Measurements from ENCODE around the gene OR2S2.

OR2S2 gene

DNA sequence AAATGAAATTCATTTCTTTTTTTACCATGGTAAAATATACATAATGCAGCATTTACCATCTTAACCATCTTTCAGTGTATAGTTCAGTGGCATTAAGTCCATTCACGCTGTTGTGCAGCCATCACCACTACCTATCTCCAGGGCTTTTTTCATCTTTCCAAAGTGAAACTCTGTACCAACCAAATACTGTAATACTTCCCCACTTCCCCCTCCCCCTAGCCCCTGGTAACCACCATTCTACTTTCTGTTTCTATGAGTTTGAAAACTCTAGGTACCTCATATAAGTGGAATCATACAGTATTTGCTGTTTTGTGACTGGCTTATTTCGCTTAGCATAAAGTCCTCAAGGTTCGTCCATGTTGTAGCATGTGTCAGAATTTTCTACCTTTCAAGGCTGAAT, 25.2 kb downstream of the OR2S2 start:
- DNase-seq (ENCODE audit: extremely low read depth, low read depth) = no peak
- TF ChIP-seq, protein P1, sequence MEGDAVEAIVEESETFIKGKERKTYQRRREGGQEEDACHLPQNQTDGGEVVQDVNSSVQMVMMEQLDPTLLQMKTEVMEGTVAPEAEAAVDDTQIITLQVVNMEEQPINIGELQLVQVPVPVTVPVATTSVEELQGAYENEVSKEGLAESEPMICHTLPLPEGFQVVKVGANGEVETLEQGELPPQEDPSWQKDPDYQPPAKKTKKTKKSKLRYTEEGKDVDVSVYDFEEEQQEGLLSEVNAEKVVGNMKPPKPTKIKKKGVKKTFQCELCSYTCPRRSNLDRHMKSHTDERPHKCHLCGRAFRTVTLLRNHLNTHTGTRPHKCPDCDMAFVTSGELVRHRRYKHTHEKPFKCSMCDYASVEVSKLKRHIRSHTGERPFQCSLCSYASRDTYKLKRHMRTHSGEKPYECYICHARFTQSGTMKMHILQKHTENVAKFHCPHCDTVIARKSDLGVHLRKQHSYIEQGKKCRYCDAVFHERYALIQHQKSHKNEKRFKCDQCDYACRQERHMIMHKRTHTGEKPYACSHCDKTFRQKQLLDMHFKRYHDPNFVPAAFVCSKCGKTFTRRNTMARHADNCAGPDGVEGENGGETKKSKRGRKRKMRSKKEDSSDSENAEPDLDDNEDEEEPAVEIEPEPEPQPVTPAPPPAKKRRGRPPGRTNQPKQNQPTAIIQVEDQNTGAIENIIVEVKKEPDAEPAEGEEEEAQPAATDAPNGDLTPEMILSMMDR (IDR thresholded peaks at IDR 0.05; ENCODE audit: low read depth, low read length) = no peak

- DNase-seq (ENCODE audit: extremely low read depth, low read depth) = no peak
- TF ChIP-seq, protein P1 (IDR thresholded peaks at IDR 0.05; ENCODE audit: low read depth, low read length) = no peak
Measured at GRCh38 chr9:35930989-35931388, 27.0 kb downstream of the OR2S2 start.

DNA sequence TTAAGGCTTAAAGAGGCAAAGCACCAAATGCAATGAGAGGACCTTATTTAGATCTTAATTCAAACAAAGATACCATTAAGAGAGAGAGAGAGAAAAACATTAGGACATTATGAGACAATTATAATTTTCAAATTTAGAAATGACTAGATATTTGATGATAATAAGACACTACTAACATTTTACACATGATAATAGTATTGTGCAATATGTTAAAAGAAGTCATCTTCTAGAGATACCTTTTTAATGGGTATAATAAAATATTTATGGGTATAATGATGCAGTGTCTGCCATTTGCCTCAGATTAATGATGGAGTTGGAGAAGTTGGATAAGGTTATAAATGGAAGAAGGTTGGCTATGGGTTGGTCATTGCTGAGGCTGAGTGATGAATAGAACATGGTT, 27.4 kb downstream of the OR2S2 start:
- TF ChIP-seq, protein P1 (IDR thresholded peaks at IDR 0.05; ENCODE audit: low read depth, low read length) = no peak
- DNase-seq (ENCODE audit: extremely low read depth, low read depth) = no peak

DNA sequence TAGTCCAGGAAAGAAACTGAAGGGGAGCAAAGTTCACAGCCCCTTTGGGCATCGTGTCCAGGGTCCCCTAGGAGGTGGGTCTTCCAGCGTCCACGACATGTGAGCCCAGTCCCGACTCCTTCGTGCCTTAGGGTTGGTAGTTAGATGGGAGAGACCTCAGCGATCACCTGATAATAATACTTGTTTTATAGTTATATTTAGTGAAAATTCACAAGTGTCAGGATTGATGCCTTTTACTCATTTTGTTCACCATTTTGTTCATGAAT, 28.6 kb downstream of the OR2S2 start:
- TF ChIP-seq, protein P1 (IDR thresholded peaks at IDR 0.05; ENCODE audit: low read depth, low read length) = no peak
- DNase-seq (ENCODE audit: extremely low read depth, low read depth) = no peak

- no peak for DNase-seq (ENCODE audit: extremely low read depth, low read depth)
- TF ChIP-seq, protein P1 (IDR thresholded peaks at IDR 0.05; ENCODE audit: low read depth, low read length) = no peak
Measured at GRCh38 chr9:35928591-35929452, 29.1 kb downstream of the OR2S2 start.

- TF ChIP-seq, protein P1 (IDR thresholded peaks at IDR 0.05; ENCODE audit: low read depth, low read length) = no peak
- DNase-seq (ENCODE audit: extremely low read depth, low read depth) = peak; percentile 77
Measured at GRCh38 chr9:35923927-35924763, 33.8 kb downstream of the OR2S2 start.

- no peak for DNase-seq (ENCODE audit: extremely low read depth, low read depth)
- TF ChIP-seq, protein P1 (IDR thresholded peaks at IDR 0.05; ENCODE audit: low read depth, low read length) = no peak
Measured at GRCh38 chr9:35923598-35923926, 34.4 kb downstream of the OR2S2 start.

Data from AG09319 (cell line).